ENCODE measurements around the gene PKP4.
"Not testable (repeated sequence)": the region's sequence is repeated elsewhere in the genome, so short reads cannot be mapped to it uniquely, and the experiment has no call there.

Gene PKP4

DNA sequence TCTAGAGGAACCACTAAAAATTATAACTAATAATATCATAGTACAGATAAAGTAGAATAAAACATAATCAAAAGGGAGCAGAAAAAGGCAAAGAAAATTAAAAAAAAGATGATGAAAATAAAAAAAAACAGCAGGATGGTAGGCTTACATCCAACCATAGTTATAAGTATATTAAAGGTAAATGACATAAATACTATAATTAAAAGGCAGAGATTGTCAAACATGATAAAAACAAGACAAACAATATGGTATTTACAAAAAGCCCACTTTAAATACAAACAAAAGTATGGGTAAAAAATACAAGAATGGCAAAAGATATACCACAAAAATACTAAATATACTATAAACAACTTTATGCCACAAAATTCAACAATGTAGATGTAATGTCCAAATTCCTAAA is 24.6 kb upstream of the PKP4 start:
- Histone ChIP-seq H3K36me3 (ENCODE audit: insufficient read depth) (no peaks in the 10 kb centered on the region), H3K9ac (no peak overlapping the region), H3K4me2 (no peak overlapping the region), H3K4me3 (IDR thresholded peaks at IDR 0.05; ENCODE audit: insufficient read depth, low read depth, low read length) (no peak overlapping the region), H2AFZ (ENCODE audit: low read depth) (no peak overlapping the region), H3K27ac (no peak overlapping the region), H4K20me1 (ENCODE audit: insufficient read depth) (no peaks in the 10 kb centered on the region), H3K79me2 (ENCODE audit: insufficient read depth, low read depth) (no peaks in the 10 kb centered on the region), H3K27me3 (ENCODE audit: insufficient read depth, low read depth) (no peaks in the 10 kb centered on the region), H3K4me1 (ENCODE audit: low read depth, poor library complexity, severe bottlenecking) (no peaks in the 10 kb centered on the region)
- TF ChIP-seq, protein P1, sequence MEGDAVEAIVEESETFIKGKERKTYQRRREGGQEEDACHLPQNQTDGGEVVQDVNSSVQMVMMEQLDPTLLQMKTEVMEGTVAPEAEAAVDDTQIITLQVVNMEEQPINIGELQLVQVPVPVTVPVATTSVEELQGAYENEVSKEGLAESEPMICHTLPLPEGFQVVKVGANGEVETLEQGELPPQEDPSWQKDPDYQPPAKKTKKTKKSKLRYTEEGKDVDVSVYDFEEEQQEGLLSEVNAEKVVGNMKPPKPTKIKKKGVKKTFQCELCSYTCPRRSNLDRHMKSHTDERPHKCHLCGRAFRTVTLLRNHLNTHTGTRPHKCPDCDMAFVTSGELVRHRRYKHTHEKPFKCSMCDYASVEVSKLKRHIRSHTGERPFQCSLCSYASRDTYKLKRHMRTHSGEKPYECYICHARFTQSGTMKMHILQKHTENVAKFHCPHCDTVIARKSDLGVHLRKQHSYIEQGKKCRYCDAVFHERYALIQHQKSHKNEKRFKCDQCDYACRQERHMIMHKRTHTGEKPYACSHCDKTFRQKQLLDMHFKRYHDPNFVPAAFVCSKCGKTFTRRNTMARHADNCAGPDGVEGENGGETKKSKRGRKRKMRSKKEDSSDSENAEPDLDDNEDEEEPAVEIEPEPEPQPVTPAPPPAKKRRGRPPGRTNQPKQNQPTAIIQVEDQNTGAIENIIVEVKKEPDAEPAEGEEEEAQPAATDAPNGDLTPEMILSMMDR (conservative IDR thresholded peaks at IDR 0.05; ENCODE audit: low read depth, low read length) = no peak

DNA sequence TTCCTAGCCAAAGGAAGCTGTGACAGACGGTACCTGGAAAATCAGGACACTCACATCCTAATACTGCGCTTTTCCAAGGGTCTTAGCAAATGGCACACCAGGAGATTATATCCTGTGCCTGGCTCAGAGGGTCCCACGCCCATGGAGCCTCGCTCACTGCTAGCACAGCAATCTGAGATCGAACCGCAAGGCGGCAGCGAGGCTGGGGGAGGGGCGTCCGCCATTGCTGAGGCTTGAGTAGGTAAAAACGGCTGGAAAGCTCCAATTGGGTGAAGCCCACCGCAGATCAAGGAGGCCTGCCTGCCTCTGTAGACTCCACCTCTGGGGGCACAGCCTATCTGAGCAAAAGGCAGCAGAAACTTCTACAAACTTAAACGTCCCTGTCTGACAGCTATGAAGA is 23.0 kb upstream of the PKP4 start:
- H3K36me3 ChIP-seq (ENCODE audit: insufficient read depth); H4K20me1 ChIP-seq (ENCODE audit: insufficient read depth); H3K4me1 ChIP-seq (ENCODE audit: low read depth, poor library complexity, severe bottlenecking); H3K27ac ChIP-seq; H3K4me2 ChIP-seq; H3K9ac ChIP-seq; H2AFZ ChIP-seq (ENCODE audit: low read depth); H3K79me2 ChIP-seq (ENCODE audit: insufficient read depth, low read depth); H3K4me3 ChIP-seq (IDR thresholded peaks at IDR 0.05; ENCODE audit: insufficient read depth, low read depth, low read length); H3K27me3 ChIP-seq (ENCODE audit: insufficient read depth, low read depth): not testable (repeated sequence)

DNA sequence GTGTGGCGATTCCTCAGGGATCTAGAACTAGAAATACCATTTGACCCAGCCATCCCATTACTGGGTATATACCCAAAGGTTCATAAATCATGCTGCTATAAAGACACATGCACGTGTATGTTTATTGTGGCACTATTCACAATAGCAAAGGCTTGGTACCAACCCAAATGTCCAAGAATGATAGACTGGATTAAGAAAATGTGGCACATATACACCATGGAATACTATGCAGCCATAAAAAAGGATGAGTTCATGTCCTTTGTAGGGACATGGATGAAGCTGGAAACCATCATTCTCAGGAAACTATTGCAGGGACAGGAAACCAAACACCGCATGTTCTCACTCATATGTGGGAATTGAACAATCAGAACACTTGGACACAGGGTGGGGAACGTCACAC is 17.7 kb upstream of the PKP4 start:
- not testable (repeated sequence) for H3K27ac ChIP-seq; H2AFZ ChIP-seq (ENCODE audit: low read depth); H3K4me3 ChIP-seq (IDR thresholded peaks at IDR 0.05; ENCODE audit: insufficient read depth, low read depth, low read length); H3K79me2 ChIP-seq (ENCODE audit: insufficient read depth, low read depth); H3K9ac ChIP-seq; H3K36me3 ChIP-seq (ENCODE audit: insufficient read depth); H3K4me2 ChIP-seq; H4K20me1 ChIP-seq (ENCODE audit: insufficient read depth); H3K4me1 ChIP-seq (ENCODE audit: low read depth, poor library complexity, severe bottlenecking); H3K27me3 ChIP-seq (ENCODE audit: insufficient read depth, low read depth)

DNA sequence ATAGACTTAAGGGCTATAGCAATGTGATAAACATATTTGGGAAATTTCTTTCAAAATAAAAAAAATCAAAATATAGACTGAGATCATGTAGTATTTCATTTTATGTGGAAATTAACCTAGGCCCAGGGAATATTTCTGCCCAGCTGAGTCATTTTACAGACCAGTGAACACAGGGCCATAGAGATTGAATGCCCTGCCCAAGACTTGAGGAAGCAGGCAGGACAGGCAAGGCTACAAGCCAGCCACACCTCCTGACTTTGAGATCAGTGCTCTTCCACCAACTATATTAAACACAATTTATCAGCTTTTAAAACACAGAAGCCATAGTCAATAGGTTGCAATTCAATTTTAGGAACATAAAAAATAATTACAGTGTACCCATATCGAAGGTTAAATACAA is 13.1 kb upstream of the PKP4 start:
- Histone ChIP-seq H4K20me1 (ENCODE audit: insufficient read depth) (no peaks in the 10 kb centered on the region), H3K4me2 (no peak overlapping the region), H3K4me1 (ENCODE audit: low read depth, poor library complexity, severe bottlenecking) (no peaks in the 10 kb centered on the region), H3K27me3 (ENCODE audit: insufficient read depth, low read depth) (no peaks in the 10 kb centered on the region), H3K9ac (no peak overlapping the region), H3K4me3 (IDR thresholded peaks at IDR 0.05; ENCODE audit: insufficient read depth, low read depth, low read length) (no peak overlapping the region), H3K27ac (no peak overlapping the region), H3K36me3 (ENCODE audit: insufficient read depth) (no peaks in the 10 kb centered on the region), H2AFZ (ENCODE audit: low read depth) (no peak overlapping the region), H3K79me2 (ENCODE audit: insufficient read depth, low read depth) (no peaks in the 10 kb centered on the region)
- TF ChIP-seq, protein P1 (conservative IDR thresholded peaks at IDR 0.05; ENCODE audit: low read depth, low read length) = no peak

DNA sequence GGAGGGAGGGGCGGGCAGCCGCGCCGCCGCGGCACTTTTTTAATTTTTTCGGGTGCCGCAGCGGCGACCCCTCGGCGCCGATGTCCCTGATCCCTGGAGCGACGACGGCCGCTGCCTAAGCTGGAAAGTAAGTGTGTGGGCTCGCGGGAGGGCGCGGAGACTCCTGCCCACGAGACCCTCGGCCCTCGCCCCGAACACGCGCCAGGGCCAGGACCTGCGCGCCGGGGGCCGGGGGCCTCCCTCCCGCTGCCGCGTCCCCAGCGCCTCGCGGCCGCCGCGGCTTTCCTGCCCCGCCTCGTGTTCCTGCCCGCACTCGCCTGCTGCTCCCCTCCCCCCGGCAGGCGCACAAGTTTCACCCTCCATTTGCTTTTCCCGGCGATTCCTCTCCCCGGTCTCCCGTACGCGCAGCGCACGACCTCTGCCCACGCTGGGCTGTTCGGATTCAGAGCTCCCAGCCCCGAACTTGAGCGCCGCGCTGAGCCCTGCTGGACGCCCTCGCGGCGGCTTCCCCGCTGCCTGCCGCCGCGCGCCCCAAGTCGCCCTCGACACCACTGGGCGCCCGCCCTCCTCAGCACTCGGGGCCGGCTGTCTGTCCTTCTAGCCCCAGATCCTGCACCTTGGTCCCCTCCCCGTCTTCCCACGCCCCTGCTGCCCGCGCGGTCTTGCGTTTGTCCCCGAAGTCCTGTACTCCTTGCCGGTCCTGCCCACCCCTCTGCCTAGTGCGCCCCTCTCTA is 507 bp downstream of the PKP4 start:
- Histone ChIP-seq H3K4me1 (ENCODE audit: low read depth, poor library complexity, severe bottlenecking) (peaks cover 47% of the 10 kb centered on the region), H4K20me1 (ENCODE audit: insufficient read depth) (peaks cover 33% of the 10 kb centered on the region), H3K4me2 (peak overlapping the region; percentile 86; the same call in 1 of the 2 replicates), H3K9ac (peak overlapping the region; percentile 94), H3K4me3 (IDR thresholded peaks at IDR 0.05; ENCODE audit: insufficient read depth, low read depth, low read length) (peak overlapping the region; percentile 97), H3K27me3 (ENCODE audit: insufficient read depth, low read depth) (no peaks in the 10 kb centered on the region), H2AFZ (ENCODE audit: low read depth) (peak overlapping the region; percentile 78), H3K27ac (peak overlapping the region; percentile 91), H3K79me2 (ENCODE audit: insufficient read depth, low read depth) (peaks cover 50% of the 10 kb centered on the region), H3K36me3 (ENCODE audit: insufficient read depth) (no peaks in the 10 kb centered on the region)
- TF ChIP-seq, protein P1 (conservative IDR thresholded peaks at IDR 0.05; ENCODE audit: low read depth, low read length) = peak; percentile 37; the same call in 1 of the 2 replicates
